T47D (cell line): ENCODE results near the gene POLD4.
A peak's percentile ranks its signal among the peaks of the same experiment; 100 is the strongest.

Experiments
- DNase-seq, 2 experiments: peaks; one replicate each; pipeline versions ENCODE4 v3.0.0 to v3.0.0-alpha.2; 2011 to 2012; ENCODE audit warnings: low read depth in 1 of 2, low spot score in 1 of 2
- JUND ChIP-seq: IDR thresholded peaks from 2 replicates; pipeline ENCODE4 v1.6.1; 2012; ENCODE audit warnings: low read depth
- in situ Hi-C: cut with HindIII; loops from 2 replicates; pipeline ENCODE4 v1.10.0; 2016; ENCODE audit warnings: low sequenced_read_pairs, low pct_unique_long_range_greater_than_20kb

Gene POLD4

GRCh38 chr11:67364169-67364568 is 10.8 kb upstream of the POLD4 start:
- TF ChIP-seq JUND = no peak
- no peak for DNase-seq
- in situ Hi-C loops = no loop called here

DNA sequence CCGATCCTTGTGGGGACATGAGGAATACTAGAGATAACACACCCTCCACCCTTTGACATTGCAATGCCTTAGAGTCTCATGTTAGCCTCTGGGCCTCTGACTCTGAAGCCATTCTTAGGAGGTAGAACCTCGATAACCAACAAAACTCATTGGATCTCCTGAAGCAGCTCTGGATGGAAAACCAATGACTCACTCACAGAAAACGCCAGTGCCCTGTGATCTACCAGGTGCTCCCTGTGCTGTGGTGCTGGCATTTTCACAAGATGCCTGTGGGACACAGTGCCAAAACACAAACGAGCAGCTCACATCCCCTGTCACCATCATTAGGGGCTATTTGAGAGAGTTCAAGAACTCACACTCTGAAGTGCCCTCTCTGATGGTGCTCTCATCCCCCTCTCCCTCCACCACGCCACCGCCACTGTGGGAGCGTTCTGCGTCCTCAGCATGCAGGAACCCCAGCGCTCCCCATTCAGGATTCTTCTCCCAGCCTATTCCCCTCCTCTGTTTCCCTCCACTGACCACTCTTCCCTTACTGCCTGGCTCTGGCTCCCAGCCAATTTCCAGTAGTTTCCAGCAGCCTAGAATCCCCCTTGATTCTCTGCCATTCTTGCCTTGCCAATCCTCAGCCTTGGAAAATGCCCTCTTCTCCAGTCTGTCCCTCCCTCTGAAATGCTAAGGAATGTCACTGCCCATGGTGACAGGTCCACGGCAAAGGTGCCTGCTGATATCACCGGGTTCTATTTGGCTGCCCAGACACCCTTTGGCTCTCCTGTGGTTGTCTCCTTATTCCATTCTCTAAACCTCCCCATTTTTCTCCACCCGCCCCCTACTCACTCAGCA is 4.7 kb upstream of the POLD4 start:
- TF ChIP-seq JUND = no peak
- DNase-seq = no peak
- in situ Hi-C loops = no loop called here

DNA sequence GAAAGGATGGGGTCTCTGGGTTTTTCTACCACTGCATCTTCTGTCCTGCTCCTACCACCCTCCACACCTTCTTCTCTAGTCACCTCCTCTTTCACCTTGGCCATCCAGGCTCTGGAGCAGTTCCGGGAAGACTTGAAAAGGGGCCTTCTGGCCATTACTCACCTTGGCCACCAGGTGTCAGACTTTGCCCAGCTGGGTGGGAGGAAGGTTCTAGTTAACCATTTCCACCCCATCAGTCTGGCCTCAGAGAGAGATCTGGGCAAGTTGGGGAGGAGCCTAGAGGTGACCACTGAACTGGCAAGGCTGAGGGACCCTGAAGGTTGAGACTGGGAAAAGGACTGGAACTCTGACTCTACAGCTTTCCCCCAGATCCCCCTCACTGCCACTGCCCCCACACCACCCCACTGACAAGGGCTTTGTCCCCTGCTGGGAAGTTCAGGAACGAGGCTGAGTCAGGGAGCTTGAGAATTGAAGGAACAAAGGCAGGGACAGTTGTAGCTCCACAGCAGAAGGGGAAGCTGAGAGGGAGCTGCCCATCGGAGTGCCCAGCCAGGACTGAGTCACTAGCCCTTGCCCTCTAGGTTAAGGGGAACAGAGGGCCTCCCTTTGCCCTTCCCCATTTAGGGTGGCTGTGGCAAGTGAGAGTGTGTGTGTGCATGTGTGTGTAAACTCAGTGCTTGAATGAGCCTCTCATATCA is 3.7 kb upstream of the POLD4 start:
- DNase-seq = peak; percentile 84 to 89
- in situ Hi-C loops = no loop called here
- TF ChIP-seq JUND = no peak

- in situ Hi-C loops = no loop called here
- DNase-seq = no peak
- TF ChIP-seq JUND = no peak
These were observed 3.1 kb upstream of the POLD4 start for GRCh38 chr11:67356387-67356863.

GRCh38 chr11:67355794-67356386 is 2.5 kb upstream of the POLD4 start:
- in situ Hi-C loops = no loop called here
- TF ChIP-seq JUND = no peak
- no peak for DNase-seq

DNA sequence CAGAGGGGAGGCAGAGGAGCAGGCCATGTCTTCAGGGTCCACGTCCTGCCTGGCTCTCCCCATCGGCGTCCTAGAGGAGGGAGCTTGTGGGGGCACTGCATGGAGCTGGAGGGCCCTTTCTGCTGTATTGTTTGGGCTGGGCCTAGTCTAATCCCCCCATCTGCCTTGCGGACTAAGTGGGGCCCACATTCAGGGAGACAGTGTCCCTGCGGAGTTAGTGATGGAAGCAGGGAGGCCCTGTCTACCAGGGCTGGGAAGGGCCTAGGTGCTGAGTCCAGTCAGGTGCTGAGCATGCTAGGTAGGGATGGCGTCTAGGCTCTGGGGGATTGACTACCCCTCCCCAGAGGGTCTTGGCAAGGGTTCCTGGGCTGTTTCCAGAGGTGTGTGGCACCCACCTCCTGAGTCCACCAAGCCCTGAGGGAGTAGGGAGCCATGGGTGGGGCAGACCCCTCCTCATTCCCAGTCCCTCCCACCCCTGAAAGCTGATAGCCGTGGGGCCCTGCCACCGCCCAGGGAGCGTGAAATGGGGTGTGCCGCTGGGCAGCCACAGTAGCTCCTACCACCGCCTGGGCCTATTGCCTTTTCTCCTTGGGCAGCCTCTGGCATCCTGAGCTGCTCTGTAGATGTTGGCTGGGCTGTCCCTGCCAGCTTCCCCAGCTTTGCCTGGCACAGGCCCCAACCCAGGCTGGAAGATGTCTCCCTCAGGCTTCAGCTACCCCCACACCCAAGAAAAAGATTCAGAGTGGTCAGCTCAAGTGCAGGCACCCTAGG is 1.9 kb upstream of the POLD4 start:
- no peak for DNase-seq
- in situ Hi-C loops = no loop called here
- TF ChIP-seq JUND = no peak

- in situ Hi-C loops = no loop called here
- no peak for TF ChIP-seq JUND
- no peak for DNase-seq
These were observed 1.0 kb upstream of the POLD4 start for GRCh38 chr11:67354075-67355022.

GRCh38 chr11:67352546-67353316 is 615 bp downstream of the POLD4 start:
- no peak for TF ChIP-seq JUND
- in situ Hi-C loops = no loop called here
- peak in 1 of 2 experiments; percentile 79 for DNase-seq

DNA sequence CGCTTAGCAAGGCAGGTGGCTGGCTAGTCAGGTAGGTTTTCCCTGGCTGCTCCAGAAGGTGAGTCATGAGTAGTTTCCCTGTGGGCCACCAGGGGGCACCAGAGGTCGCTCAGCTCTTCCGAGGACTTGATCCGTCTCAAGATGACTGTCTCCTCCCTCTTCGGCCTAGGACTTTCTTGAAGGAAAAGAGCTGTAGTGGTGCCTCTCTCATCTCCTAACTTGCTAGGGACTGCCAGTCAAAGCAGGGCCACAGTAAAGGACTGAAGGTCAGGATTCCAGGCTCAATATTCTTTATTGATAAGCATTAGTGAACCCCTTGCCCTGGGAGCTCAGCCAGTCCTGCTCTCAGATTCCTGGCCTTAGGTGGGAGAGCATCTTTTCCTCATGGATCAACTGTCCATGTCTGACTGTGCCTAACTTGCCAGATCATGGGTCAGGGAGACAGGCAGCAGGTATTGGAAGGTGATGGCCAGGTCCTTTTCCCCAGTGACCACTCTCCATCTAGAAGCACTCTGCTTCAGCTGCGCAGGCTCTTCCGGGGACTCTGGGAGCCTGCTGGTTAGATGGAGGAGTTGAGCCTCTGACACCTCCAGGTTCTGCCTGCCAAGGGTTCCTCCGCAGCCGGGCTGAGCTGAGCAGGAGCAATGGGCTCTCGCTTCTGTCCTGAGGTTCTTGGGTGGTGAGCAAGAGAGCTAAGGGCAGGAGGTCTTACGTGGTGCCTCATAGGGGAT is 1.9 kb downstream of the POLD4 start:
- peak; percentile 83 to 91 for DNase-seq
- TF ChIP-seq JUND = no peak
- in situ Hi-C loops = no loop called here

- no peak for TF ChIP-seq JUND
- in situ Hi-C loops = no loop called here
- no peak for DNase-seq
These were observed 3.3 kb downstream of the POLD4 start for GRCh38 chr11:67349928-67350465.
